GM19193 (cell line): Measurements from ENCODE around the gene POP4.

Source experiments
- POLR2A ChIP-seq: IDR thresholded peaks from 4 replicates; pipeline ENCODE4 v1.6.1; 2011; ENCODE audit not compliant: insufficient read depth, insufficient read length; ENCODE audit errors: extremely low read depth

Gene POP4

DNA sequence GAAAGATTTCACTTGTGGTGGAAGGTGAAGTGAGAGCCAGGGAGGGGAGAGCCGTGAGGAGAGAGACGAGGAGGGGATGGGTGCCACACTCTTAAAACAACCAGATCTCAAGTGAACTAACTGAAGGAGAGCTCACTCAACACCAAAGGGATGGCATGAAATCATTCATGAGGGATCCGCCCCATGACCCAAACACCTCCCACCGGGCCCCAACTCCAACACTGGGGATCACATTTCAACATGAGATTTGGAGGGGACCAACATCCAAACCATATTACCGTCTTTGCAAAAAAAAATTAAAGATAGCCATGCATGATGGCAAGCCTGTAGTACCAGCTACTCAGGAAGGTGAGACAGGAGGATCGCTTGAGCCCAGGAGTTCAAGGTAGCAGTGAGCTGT is 34.9 kb upstream of the POP4 start:
- TF ChIP-seq POLR2A = no peak

DNA sequence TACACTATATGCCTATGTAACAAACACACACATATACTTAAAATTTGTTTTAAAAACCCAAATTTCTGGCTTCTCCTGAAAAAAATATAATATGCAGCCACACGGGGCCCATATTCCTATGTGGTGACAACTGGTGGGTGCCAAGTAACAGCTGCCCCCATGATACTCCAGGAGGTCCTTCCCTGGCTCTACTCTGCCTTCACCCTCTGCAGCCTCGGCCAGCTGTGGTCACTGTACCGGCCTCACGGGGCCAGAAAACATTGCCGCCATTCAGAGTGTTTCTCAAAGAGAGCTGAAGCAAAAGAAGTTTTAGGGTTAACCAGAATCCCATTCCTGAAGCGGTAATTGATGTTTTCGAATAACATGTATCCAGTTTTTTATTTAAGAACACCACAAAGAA is 32.6 kb upstream of the POP4 start:
- no peak for TF ChIP-seq POLR2A

DNA sequence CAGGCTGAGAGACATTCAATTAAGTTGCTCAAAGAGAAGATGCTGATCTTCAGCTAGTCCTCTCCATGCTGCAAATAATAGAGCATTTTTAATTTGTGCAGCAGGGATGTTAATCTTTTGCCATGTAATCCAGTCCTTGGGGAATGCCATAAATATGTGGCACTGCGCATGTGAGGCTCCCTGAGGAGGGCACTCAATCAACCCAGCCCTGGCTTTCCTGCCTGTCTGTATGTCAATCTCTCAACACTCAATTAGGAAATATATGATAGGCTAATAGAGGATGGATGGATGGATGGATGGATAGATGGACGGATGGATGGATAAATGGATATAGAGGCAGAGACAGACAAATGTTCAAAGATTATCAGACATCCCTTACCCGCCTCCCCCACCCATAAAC is 31.6 kb upstream of the POP4 start:
- no peak for TF ChIP-seq POLR2A

- no peak for TF ChIP-seq POLR2A
These were observed 30.0 kb upstream of the POP4 start for GRCh38 chr19:29576046-29576606.

GRCh38 chr19:29576761-29577648 is 29.1 kb upstream of the POP4 start:
- no peak for TF ChIP-seq POLR2A

GRCh38 chr19:29577649-29577963 is 28.5 kb upstream of the POP4 start:
- no peak for TF ChIP-seq POLR2A

DNA sequence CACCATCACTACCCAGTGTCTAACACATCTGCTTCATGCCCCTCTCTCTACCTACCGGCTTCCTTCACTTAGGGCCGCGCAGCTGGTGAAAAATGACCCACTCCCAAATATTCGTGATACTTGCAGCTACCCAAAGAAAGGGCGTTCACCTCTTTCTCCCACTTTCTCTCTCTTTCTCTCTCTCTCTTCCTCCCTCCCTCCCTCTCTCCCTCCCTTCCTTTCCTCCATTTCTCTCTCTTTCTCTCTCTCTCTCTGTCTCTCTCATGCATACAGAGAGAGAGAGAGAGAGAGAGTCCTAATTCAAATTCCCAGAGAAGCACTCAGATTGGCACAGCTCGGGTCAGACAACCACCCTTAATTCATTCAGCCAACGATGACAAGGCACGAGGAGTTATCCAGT is 27.7 kb upstream of the POP4 start:
- no peak for TF ChIP-seq POLR2A

- TF ChIP-seq POLR2A = no peak
These were observed 26.7 kb upstream of the POP4 start for GRCh38 chr19:29579308-29579910.

DNA sequence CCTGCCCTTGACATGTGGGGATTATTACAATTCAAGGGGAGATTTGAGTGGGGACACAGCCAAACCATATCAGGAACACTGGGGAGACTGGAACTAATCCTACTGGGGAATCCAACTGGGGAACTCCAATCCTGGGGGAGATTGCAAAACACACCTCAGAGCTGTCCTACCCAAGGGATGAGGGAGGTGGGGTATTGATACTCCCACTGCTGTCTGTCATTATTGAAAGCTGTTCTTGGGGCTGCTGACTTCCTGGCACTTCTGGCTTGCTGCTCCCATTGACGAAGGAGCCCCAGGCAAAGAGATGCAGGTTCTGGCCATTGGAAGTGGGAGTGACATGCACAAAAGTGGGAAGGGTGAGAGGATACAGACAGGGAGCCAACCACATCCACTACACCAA is 24.7 kb upstream of the POP4 start:
- no peak for TF ChIP-seq POLR2A

- no peak for TF ChIP-seq POLR2A
These were observed 22.7 kb upstream of the POP4 start for GRCh38 chr19:29583196-29583999.

GRCh38 chr19:29586401-29586800 is 19.7 kb upstream of the POP4 start:
- TF ChIP-seq POLR2A = no peak

GRCh38 chr19:29587059-29587458 is 19.0 kb upstream of the POP4 start:
- no peak for TF ChIP-seq POLR2A

DNA sequence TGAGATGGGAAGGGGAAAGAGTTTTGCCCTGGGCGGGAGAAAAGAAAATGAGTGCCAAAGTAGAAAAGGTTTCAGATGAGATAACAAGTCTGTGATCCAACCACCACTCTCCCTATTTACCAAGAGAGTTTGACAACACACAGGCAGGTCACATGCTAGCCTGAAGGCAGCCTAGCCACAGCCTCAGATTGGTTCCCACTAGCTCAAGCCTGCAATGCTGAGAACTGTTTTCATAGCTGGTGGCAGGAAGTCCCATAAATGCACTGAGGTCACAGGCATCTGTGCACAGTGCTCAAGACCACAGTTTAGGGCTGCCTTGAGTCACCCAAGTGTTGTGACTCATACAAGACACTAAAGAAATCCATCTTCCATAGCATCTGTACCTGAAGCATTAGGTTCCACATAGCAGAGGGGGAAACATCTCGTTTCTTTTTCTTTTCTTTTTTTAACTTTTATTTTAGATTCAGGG is 18.5 kb upstream of the POP4 start:
- TF ChIP-seq POLR2A = no peak

DNA sequence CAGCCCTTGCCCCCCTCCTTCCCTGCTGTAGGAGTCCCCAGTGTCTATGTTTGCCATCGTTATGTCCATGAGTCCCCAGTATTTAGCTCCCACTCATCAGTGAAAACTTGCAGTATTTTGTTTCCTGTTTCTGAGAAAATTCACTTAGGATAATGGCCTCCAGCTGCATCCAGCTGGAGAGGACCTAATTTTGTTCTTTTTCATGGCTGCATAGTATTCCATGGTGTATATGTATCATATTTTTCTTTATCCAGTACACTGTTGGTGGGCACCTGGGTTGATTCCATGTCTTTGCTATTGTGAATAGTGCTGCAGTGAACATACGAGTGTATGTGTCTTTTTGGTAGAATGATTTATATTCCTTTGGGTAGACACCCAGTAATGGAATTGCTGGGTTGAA is 18.0 kb upstream of the POP4 start:
- TF ChIP-seq POLR2A = no peak

DNA sequence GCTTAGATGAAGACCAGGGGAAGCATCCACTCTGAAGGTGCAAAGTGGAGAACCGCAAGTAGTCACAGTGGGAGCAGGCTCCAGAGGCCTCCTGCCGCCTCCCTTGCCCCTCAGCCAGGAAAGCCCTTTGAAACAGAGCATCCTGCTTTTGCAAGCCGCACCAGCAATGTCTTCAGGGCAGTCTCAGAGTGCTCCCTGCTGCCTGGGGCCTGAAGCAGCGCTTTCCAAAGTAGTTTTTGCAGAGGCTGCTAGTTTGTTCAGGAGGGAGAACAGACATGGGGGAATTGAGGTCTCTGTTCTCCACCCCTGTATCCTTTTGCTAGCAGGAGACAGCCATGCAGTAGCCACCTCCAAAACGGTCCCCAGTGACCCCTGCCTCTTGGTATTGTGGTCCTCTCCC is 15.8 kb upstream of the POP4 start:
- TF ChIP-seq POLR2A = no peak
